OCI-LY7 (cell line): Measurements from ENCODE around the gene ASXL1. TPM values are rescaled to one million over a fixed set of nuclear protein-coding genes. Genes with fewer than 3 reads are reported as not detected.

ENCODE experiments used
- BruUV-seq: library from RNA; stranded (reverse); fragments of 400-500 nt; replicated peaks from 2 replicates; lab custom pipeline; 2021; lab: Mats Ljungman, UMichigan
- CTCF ChIA-PET: fragments of 300-600 bp; sonication (Branson Sonifier 250); formaldehyde crosslinking; loops from one replicate; lab custom pipeline; 2022; ENCODE audit warnings: antibody characterized with exemption; ENCODE audit not compliant: unreplicated experiment; lab: Charles Lee
- POLR2A ChIA-PET: fragments of 300-600 bp; sonication (Branson Sonifier 250); formaldehyde crosslinking; loops from one replicate; lab custom pipeline; 2022; ENCODE audit warnings: antibody characterized with exemption; lab: Charles Lee
- DNase-seq: peaks from one replicate; pipeline ENCODE4 v3.0.0-alpha.2; 2015; ENCODE audit warnings: low spot score
- H2AFZ ChIP-seq: fragments of 200-600 bp; sonication (generic), shearing (Covaris generic); 2 replicates; pipeline ENCODE4 v1.6.1; 2014; ENCODE audit warnings: mild to moderate bottlenecking, antibody characterized with exemption, low read length, moderate library complexity
- H3K27ac ChIP-seq: fragments of 200-600 bp; sonication (generic); 2 replicates; pipeline ENCODE4 v1.5.1; 2014; ENCODE audit warnings: mixed run types, low read depth, mild to moderate bottlenecking, moderate library complexity, low read length, inconsistent platforms; ENCODE audit not compliant: poor library complexity, severe bottlenecking
- H3K36me3 ChIP-seq: fragments of 200-600 bp; sonication (generic); 2 replicates; pipeline ENCODE4 v1.6.1; 2014; ENCODE audit warnings: mild to moderate bottlenecking, antibody characterized with exemption, low read length, moderate library complexity, mixed read lengths; ENCODE audit not compliant: insufficient read depth
- H3K4me1 ChIP-seq: fragments of 200-600 bp; sonication (generic); 2 replicates; pipeline ENCODE4 v1.5.1; 2014; ENCODE audit warnings: mild to moderate bottlenecking, low read length; ENCODE audit not compliant: insufficient read depth, poor library complexity, severe bottlenecking
- H3K4me2 ChIP-seq: fragments of 200-600 bp; sonication (generic); 2 replicates; pipeline ENCODE4 v1.6.1; 2014; ENCODE audit warnings: mild to moderate bottlenecking, low read length
- H3K4me3 ChIP-seq: fragments of 200-600 bp; sonication (generic); 2 replicates; pipeline ENCODE4 v1.5.1; 2014; ENCODE audit warnings: mild to moderate bottlenecking, low read depth, low read length; ENCODE audit not compliant: poor library complexity, severe bottlenecking
- H3K79me2 ChIP-seq: fragments of 200-600 bp; sonication (generic); 2 replicates; pipeline ENCODE4 v1.6.1; 2016; ENCODE audit warnings: low read depth, mild to moderate bottlenecking, low read length, moderate library complexity, mixed read lengths; ENCODE audit not compliant: insufficient read depth
- H3K9me2 ChIP-seq: fragments of 200-600 bp; sonication (generic); 2 replicates; pipeline ENCODE4 v1.6.1; 2016; ENCODE audit warnings: mild to moderate bottlenecking, low read length, mixed read lengths; ENCODE audit not compliant: insufficient read depth
- H3K9me3 ChIP-seq: fragments of 200-600 bp; sonication (generic); 2 replicates; pipeline ENCODE4 v1.6.1; 2014; ENCODE audit warnings: mild to moderate bottlenecking, mixed run types, low read length, mixed read lengths
- H4K20me1 ChIP-seq: fragments of 200-600 bp; sonication (generic); 2 replicates; pipeline ENCODE4 v1.6.1; 2014; ENCODE audit warnings: mild to moderate bottlenecking, antibody characterized with exemption, low read length, moderate library complexity, mixed read lengths; ENCODE audit not compliant: insufficient read depth
- CTCF ChIP-seq: fragments of 200-600 bp; sonication (generic); conservative IDR thresholded peaks from 2 replicates; pipeline ENCODE4 v1.5.1; 2014; ENCODE audit warnings: mild to moderate bottlenecking, antibody characterized with exemption, low read length, moderate library complexity, mixed read lengths
- EZH2phosphoT487 ChIP-seq: fragments of 200-600 bp; sonication (generic); IDR thresholded peaks from 2 replicates; pipeline ENCODE4 v1.6.1; 2018; ENCODE audit warnings: low read depth, borderline replicate concordance, mild to moderate bottlenecking, mixed run types, antibody characterized with exemption, low read length, moderate library complexity, mixed read lengths
- intact Hi-C: fragments of 100-400 bp; cut with micrococcal nuclease; formaldehyde crosslinking; loops from one replicate; pipeline ENCODE4 v1.10.0; 2022; ENCODE audit not compliant: unreplicated experiment
- total RNA-seq, 2 experiments: library from RNA; depleted of rRNA in 1 of 2; stranded (reverse); fragments of >200 nt in 1 of 2; shearing (Covaris generic) in 1 of 2; gene quantifications; 2 replicates each; pipeline ENCODE4 v1.2.3, GENCODE V29; 2014 to 2022

Gene ASXL1
- total RNA-seq, 2 experiments from 2014 or later: 84.7 to 122 TPM

- peaks cover 63% of the 10 kb centered on the region for H3K79me2 ChIP-seq
- peaks cover 19% of the 10 kb centered on the region for H4K20me1 ChIP-seq
- H3K36me3 ChIP-seq: peaks cover 31% of the 10 kb centered on the region
- no peak for TF ChIP-seq EZH2phosphoT487
- TF ChIP-seq CTCF: no peak
- peak overlapping the region; percentile 75 for H3K27ac ChIP-seq
- ChIA-PET POLR2A (interaction anchor here (0.6 to 2.1 kb wide), 15 partner anchors 8 to 1630 kb away, joined by 3 to 11 read pairs (median 4); no protein-coding TSS in a partner anchor), CTCF (interaction anchor here (0.6 kb wide), 2 partner anchors 69 to 789 kb away, joined by 4 to 5 read pairs; no protein-coding TSS in a partner anchor)
- no peaks in the 10 kb centered on the region for H3K9me3 ChIP-seq
- H3K4me3 ChIP-seq: peak overlapping the region; percentile 87
- H2AFZ ChIP-seq: peak overlapping the region; percentile 28; the same call in 1 of the 2 replicates
- peak; percentile 77 for DNase-seq
- H3K4me1 ChIP-seq: peaks cover 73% of the 10 kb centered on the region
- intact Hi-C loops: loop anchor here (2.0 kb wide), 1 partner anchor 74 kb away; no protein-coding TSS in a partner anchor
- no peaks in the 10 kb centered on the region for H3K9me2 ChIP-seq
- no TSS peak for BruUV-seq
- peak overlapping the region; percentile 82 for H3K4me2 ChIP-seq
Measured at GRCh38 chr20:32358883-32359632, 927 bp downstream of the ASXL1 start.

GRCh38 chr20:32359633-32360332, 1.7 kb downstream of the ASXL1 start:
- no peak for TF ChIP-seq EZH2phosphoT487
- TF ChIP-seq CTCF: no peak
- Histone ChIP-seq H3K4me2 (peak overlapping the region; percentile 82), H3K9me2 (no peaks in the 10 kb centered on the region), H3K9me3 (no peaks in the 10 kb centered on the region), H2AFZ (no peak overlapping the region; the same call in 1 of the 2 replicates), H3K4me3 (peak overlapping the region; percentile 87), H3K36me3 (peaks cover 31% of the 10 kb centered on the region), H3K4me1 (peaks cover 73% of the 10 kb centered on the region), H3K27ac (peak overlapping the region; percentile 75), H3K79me2 (peaks cover 70% of the 10 kb centered on the region), H4K20me1 (peaks cover 22% of the 10 kb centered on the region)
- intact Hi-C loops: loop anchor here (2.0 kb wide), 1 partner anchor 75 kb away; no protein-coding TSS in a partner anchor
- CTCF ChIA-PET: no interaction called here
- TSS peak; percentile 68 for BruUV-seq
- POLR2A ChIA-PET: interaction anchor here (0.6 to 2.1 kb wide), 14 partner anchors 9 to 1630 kb away, joined by 3 to 11 read pairs (median 4); no protein-coding TSS in a partner anchor
- peak; percentile 41 for DNase-seq
